Parathyroid adenoma (tissue), 2 donors: ENCODE measurements around the gene DUSP3.

ENCODE experiments used
- H2AFZ ChIP-seq: fragments of 300-600 bp; sonication (generic); one replicate; pipeline ENCODE4 v1.7.0; 2017; ENCODE audit warnings: antibody characterized with exemption, mild to moderate bottlenecking
- H3K27ac ChIP-seq: fragments of 300-600 bp; sonication (generic); one replicate; pipeline ENCODE4 v1.7.0; 2017
- H3K27me3 ChIP-seq: fragments of 300-600 bp; sonication (generic); one replicate; pipeline ENCODE4 v1.7.0; 2017; ENCODE audit warnings: low read length; ENCODE audit not compliant: control insufficient read depth, insufficient read depth
- H3K36me3 ChIP-seq: fragments of 300-600 bp; sonication (generic); one replicate; pipeline ENCODE4 v1.7.0; 2017; ENCODE audit warnings: low read length; ENCODE audit not compliant: control insufficient read depth, insufficient read depth
- H3K4me1 ChIP-seq: fragments of 300-600 bp; sonication (generic); one replicate; pipeline ENCODE4 v1.7.0; 2017; ENCODE audit warnings: control low read depth
- H3K4me2 ChIP-seq: fragments of 300-600 bp; sonication (generic); one replicate; pipeline ENCODE4 v1.7.0; 2017; ENCODE audit warnings: low read length
- H3K4me3 ChIP-seq: fragments of 300-600 bp; sonication (generic); one replicate; pipeline ENCODE4 v1.7.0; 2017; ENCODE audit warnings: low read depth, low read length
- H3K79me2 ChIP-seq: fragments of 300-600 bp; sonication (generic); one replicate; pipeline ENCODE4 v1.7.0; 2017; ENCODE audit warnings: control low read depth
- H3K9ac ChIP-seq: fragments of 300-600 bp; sonication (generic); one replicate; pipeline ENCODE4 v1.7.0; 2017; ENCODE audit warnings: mild to moderate bottlenecking
- H3K9me3 ChIP-seq: fragments of 300-600 bp; sonication (generic); one replicate; pipeline ENCODE4 v1.7.0; 2017; ENCODE audit warnings: low read length; ENCODE audit not compliant: control insufficient read depth
- CTCF ChIP-seq: fragments of 300-600 bp; sonication (generic); IDR thresholded peaks from one replicate; pipeline ENCODE4 v1.7.0; 2017; ENCODE audit warnings: antibody characterized with exemption, mild to moderate bottlenecking
- donor health status: primary hyperparathyroidism.

The DUSP3 gene

DNA sequence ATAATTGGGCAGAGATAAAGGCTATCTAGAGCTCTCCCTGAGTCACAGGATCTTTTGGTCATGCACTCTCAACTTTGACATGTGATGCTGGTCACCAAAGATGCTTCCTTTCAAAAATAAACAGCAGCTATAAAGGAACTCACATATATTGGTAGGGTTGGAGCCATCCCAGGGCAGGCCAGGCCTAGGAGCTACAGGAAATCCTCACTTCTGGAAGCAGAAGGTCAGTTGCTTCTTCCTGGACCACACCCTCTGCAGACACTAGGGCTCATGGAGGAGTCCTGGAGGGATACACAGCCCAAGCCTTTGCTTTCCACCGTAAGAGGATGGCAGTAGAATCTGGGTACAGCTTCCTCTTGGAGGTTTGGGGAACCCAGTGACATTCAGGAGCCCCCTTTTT lies 44.8 kb downstream of the DUSP3 start:
- no peaks in the 10 kb centered on the region for H3K4me1 ChIP-seq
- H2AFZ ChIP-seq: no peak overlapping the region
- H3K4me2 ChIP-seq: no peak overlapping the region
- H3K4me3 ChIP-seq: no peak overlapping the region
- H3K27me3 ChIP-seq: no peaks in the 10 kb centered on the region
- H3K27ac ChIP-seq: no peak overlapping the region
- H3K79me2 ChIP-seq: no peaks in the 10 kb centered on the region
- no peak for TF ChIP-seq CTCF
- H3K9me3 ChIP-seq: no peaks in the 10 kb centered on the region
- no peaks in the 10 kb centered on the region for H3K36me3 ChIP-seq
- no peak overlapping the region for H3K9ac ChIP-seq

DNA sequence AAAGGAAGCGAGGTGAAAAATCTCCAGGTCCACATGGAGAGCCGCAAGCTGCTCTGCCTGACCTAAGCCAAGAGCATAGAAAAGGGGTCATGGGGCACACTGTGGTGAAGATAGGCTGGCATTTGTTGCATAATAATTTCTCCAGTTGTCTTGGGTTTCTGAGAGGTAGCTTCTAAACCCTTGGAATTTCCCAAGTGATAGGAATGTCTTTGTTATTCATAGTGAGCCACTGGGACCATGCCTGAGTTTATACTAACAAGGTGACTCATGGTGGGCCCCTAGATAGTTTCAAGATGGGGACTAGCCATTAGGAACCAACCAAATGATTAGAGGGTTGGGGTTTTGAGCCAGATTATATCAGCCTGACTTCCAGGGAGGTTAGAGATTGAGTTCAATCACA lies 45.8 kb downstream of the DUSP3 start:
- no peak for TF ChIP-seq CTCF
- H3K27me3 ChIP-seq: no peaks in the 10 kb centered on the region
- H3K27ac ChIP-seq: no peak overlapping the region
- no peaks in the 10 kb centered on the region for H3K4me1 ChIP-seq
- no peak overlapping the region for H3K9ac ChIP-seq
- no peak overlapping the region for H3K4me2 ChIP-seq
- H3K79me2 ChIP-seq: no peaks in the 10 kb centered on the region
- H3K4me3 ChIP-seq: no peak overlapping the region
- H2AFZ ChIP-seq: no peak overlapping the region
- no peaks in the 10 kb centered on the region for H3K9me3 ChIP-seq
- H3K36me3 ChIP-seq: no peaks in the 10 kb centered on the region

DNA sequence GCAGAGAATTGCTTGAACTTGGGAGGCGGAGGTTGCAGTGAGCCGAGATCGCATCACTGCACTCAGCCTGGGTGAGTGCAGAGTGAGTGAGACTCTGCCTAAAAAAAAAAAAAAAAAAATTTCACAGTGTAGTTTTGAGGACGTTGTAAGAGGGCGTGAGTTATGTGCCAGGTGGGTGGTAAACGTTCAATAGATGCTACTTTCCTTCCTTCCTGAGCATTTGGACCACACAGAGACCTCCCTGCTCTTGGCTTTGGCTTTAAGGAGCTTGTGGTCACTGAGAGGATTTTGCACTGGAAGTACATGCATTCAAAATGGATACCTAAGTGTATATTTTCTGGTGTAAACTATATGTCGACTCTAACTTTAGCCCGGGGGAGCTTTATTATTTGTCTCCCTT lies 50.7 kb downstream of the DUSP3 start:
- Histone ChIP-seq H3K27ac (no peak overlapping the region), H3K79me2 (no peaks in the 10 kb centered on the region), H3K36me3 (no peaks in the 10 kb centered on the region), H3K9ac (no peak overlapping the region), H2AFZ (no peak overlapping the region), H3K9me3 (no peaks in the 10 kb centered on the region), H3K4me3 (no peak overlapping the region), H3K27me3 (no peaks in the 10 kb centered on the region), H3K4me2 (no peak overlapping the region), H3K4me1 (no peaks in the 10 kb centered on the region)
- no peak for TF ChIP-seq CTCF

DNA sequence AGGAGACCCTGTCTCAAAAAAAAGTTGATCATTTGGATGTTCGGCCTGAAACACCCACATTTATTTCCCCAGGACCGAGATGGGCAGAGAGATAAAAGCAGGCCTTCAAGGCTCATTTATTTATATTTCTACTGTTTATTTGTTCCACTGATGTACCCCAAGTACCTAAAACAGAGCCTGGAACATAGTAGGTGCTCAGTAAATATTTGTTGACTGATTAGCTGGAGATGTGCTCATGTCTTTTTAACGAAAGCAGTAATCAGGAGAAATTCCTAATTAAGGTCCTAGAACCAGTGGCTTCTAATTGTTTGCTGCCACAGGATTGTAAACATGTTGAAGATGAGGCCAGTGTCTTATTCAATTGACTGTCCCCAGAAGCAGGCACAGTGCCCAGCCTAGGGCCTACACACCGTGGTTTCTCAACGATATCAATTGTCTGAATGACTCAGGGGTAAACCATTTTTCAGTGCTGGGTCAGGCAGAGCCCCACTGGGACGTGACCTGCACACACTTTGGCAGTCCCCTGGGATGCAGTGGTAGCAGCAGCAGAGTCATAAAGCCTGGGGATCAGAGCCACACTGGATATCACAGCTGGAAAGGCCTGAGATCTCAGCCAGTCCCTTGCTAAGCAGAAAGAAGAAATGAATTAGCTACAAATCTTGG lies 54.9 kb downstream of the DUSP3 start:
- Histone ChIP-seq H3K27me3 (no peaks in the 10 kb centered on the region), H3K79me2 (no peaks in the 10 kb centered on the region), H3K4me3 (no peak overlapping the region), H3K36me3 (no peaks in the 10 kb centered on the region), H3K4me2 (no peak overlapping the region), H3K9me3 (no peaks in the 10 kb centered on the region), H3K9ac (no peak overlapping the region), H3K4me1 (no peaks in the 10 kb centered on the region), H3K27ac (no peak overlapping the region), H2AFZ (no peak overlapping the region)
- TF ChIP-seq CTCF: no peak
